ENCODE data around the gene POLRMT. TPM values are rescaled to one million over a fixed set of nuclear protein-coding genes. Genes with fewer than 3 reads are reported as not detected.

The POLRMT gene
- polyA plus RNA-seq, 1 of the 3 experiments (the other 2 are of a cell fraction), result 38.2 TPM

DNA sequence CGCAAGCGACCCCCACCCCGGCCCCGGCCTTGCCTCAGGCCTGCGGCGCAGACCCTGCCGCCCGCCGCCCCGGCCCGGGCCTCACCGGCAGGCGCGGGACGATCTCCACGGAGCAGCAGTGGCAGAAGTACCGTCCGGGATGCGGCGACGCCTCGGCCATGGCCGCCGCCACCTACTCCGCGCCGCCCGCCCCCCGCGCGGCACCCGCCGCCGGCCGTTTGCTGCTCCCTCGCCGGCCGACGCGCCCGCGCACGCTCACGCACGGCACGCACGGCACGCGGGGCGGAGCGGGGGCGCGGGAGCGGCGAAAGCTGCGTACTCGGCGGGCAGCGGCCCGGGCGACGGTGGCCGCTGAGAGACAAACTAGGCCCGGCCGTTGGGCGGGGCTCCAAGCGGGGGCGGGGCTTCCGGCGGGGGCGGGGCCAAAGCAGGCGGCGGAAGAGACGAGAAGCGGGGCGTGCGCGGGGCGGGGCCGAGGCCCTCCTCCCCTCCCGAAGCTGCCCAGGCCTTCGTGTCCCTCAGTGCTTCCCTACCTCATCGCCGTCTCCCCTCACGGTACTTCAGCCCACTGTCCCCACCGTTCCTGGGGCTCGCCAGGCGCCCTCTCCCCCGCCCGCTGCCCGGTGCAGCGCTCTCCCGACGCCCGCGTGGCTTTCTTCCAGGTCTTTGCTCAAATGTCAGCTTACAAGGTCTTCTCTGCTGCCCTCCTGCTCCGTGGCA is 29.8 kb upstream of the POLRMT start, which contains the start of gene RNF126:
TSS of gene RNF126 (minus strand) at position 253 of the 720 bp plus-strand sequence. CDS start at position 160, 93 bp downstream.
- no peaks in the 10 kb centered on the region for H3K9me2 ChIP-seq
- H3K4me3 ChIP-seq (ENCODE audit: low read depth in 2 of 2, low read length in 1 of 2), result peak within 1 kb of the TSS; percentile 86 to 96
- peaks cover 4% of the 10 kb centered on the region for H3F3A ChIP-seq (replicated peaks; ENCODE audit: insufficient read depth)
- H3K4me2 ChIP-seq, result peak within 1 kb of the TSS; percentile 99
- no peaks in the 10 kb centered on the region for H3K9me3 ChIP-seq
- CTCF ChIA-PET, result interaction anchor here (0.7 to 1.9 kb wide), 11 partner anchors 12 to 237 kb away, joined by 3 to 26 read pairs (median 4); partner anchors contain the start of gene PALM
- H3K9ac ChIP-seq, result peak within 1 kb of the TSS; percentile 97
- H3K4me1 ChIP-seq (ENCODE audit: control insufficient read depth in 1 of 2, insufficient read depth in 2 of 2, low read depth in 1 of 2, low read length in 1 of 2), result peaks cover 7 to 32% of the 10 kb centered on the region in 2 experiments; a peak in 2 of 4 replicates
- H3K27ac ChIP-seq (ENCODE audit: low read depth in 2 of 2, low read length in 1 of 2), result peak within 1 kb of the TSS; percentile 72 to 93
- H3K27me3 ChIP-seq (ENCODE audit: insufficient read depth), result no peaks in the 10 kb centered on the region
- peaks cover 0 to 6% of the 10 kb centered on the region in 2 experiments for H3K36me3 ChIP-seq (replicated peaks in 1 of 2; ENCODE audit: control insufficient read depth in 1 of 2, insufficient read depth in 2 of 2, low read length in 1 of 2)
- peak; percentile 53; the same call in 1 of the 2 replicates for TF ChIP-seq GABPA (IDR thresholded peaks at IDR 0.05; ENCODE audit: low read depth)
- no peak for TF ChIP-seq FOSL2 (IDR thresholded peaks at IDR 0.05; ENCODE audit: borderline replicate concordance, low read depth)
- peak; percentile 83 for TF ChIP-seq POLR2AphosphoS5 (IDR thresholded peaks at IDR 0.05; ENCODE audit: low read depth, low read length)
- peak; percentile 26; the same call in 1 of the 2 replicates for TF ChIP-seq MXI1 (IDR thresholded peaks at IDR 0.05; ENCODE audit: low read depth, low read length)
- TF ChIP-seq EZH2phosphoT487 (IDR thresholded peaks at IDR 0.05; ENCODE audit: borderline replicate concordance, low read depth), result no peak
- TF ChIP-seq NRF1 (IDR thresholded peaks at IDR 0.05; ENCODE audit: low read depth, low read length), result peak; percentile 60
- H3K79me2 ChIP-seq (ENCODE audit: insufficient read depth), result peaks cover 51% of the 10 kb centered on the region
- peak within 1 kb of the TSS; percentile 86 for H2AFZ ChIP-seq (ENCODE audit: low read depth)
- 2% methylated on average over 20 of the region's 97 CpGs for WGBS (ENCODE audit: low lambda C conversion rate)
- POLR2A ChIA-PET, result interaction anchor here (0.7 to 1.0 kb wide), 5 partner anchors 16 to 113 kb away, joined by 3 read pairs; no protein-coding TSS in a partner anchor
- H4K20me1 ChIP-seq (ENCODE audit: insufficient read depth), result peaks cover 44% of the 10 kb centered on the region
- DNase-seq, result peak; percentile 97

- ChIA-PET POLR2A (interaction anchor here (1.0 kb wide), 1 partner anchor 15 kb away, joined by 3 read pairs; no protein-coding TSS in a partner anchor), CTCF (interaction anchor here (0.9 to 1.9 kb wide), 7 partner anchors 13 to 77 kb away, joined by 3 to 26 read pairs (median 4); partner anchors contain the start of gene PALM)
- TF ChIP-seq MXI1 (IDR thresholded peaks at IDR 0.05; ENCODE audit: low read depth, low read length) (peak; percentile 71; the same call in 1 of the 2 replicates), ELF1 (IDR thresholded peaks at IDR 0.05) (0 out of 2 replicates have a peak, but pooled peaks have one; percentile 22), MAX (IDR thresholded peaks at IDR 0.05; ENCODE audit: low read depth) (peak; percentile 49), TEAD4 (IDR thresholded peaks at IDR 0.05; ENCODE audit: borderline replicate concordance, insufficient read depth) (no peak), USF2 (IDR thresholded peaks at IDR 0.05; ENCODE audit: borderline replicate concordance, low read depth, low read length) (no peak), SIN3A (IDR thresholded peaks at IDR 0.05; ENCODE audit: borderline replicate concordance, low read depth, low read length) (no peak; the same call in 1 of the 2 replicates)
- H3F3A ChIP-seq (replicated peaks; ENCODE audit: insufficient read depth), result peaks cover 4% of the 10 kb centered on the region
- no peaks in the 10 kb centered on the region for H3K27me3 ChIP-seq (ENCODE audit: insufficient read depth)
- H3K36me3 ChIP-seq (replicated peaks in 1 of 2; ENCODE audit: control insufficient read depth in 1 of 2, insufficient read depth in 2 of 2, low read length in 1 of 2), result peaks cover 0 to 9% of the 10 kb centered on the region in 2 experiments
- H3K9ac ChIP-seq, result peak overlapping the region; percentile 97
- H3K4me3 ChIP-seq (ENCODE audit: low read depth in 2 of 2, low read length in 1 of 2), result peak overlapping the region; percentile 86 to 96
- H3K4me1 ChIP-seq (ENCODE audit: control insufficient read depth in 1 of 2, insufficient read depth in 2 of 2, low read depth in 1 of 2, low read length in 1 of 2), result peaks cover 7 to 32% of the 10 kb centered on the region in 2 experiments; a peak in 2 of 4 replicates
- DNase-seq, result peak; percentile 74
- H3K27ac ChIP-seq (ENCODE audit: low read depth in 2 of 2, low read length in 1 of 2), result peak overlapping the region; percentile 54 to 82
- no peaks in the 10 kb centered on the region for H3K9me2 ChIP-seq
- H3K79me2 ChIP-seq (ENCODE audit: insufficient read depth), result peaks cover 59% of the 10 kb centered on the region
- no peaks in the 10 kb centered on the region for H3K9me3 ChIP-seq
- H3K4me2 ChIP-seq, result peak overlapping the region; percentile 99
- H2AFZ ChIP-seq (ENCODE audit: low read depth), result no peak overlapping the region; the same call in 1 of the 2 replicates
- WGBS (ENCODE audit: low lambda C conversion rate), result 1% methylated on average over 15 of the region's 81 CpGs
- H4K20me1 ChIP-seq (ENCODE audit: insufficient read depth), result peaks cover 51% of the 10 kb centered on the region
Measured at GRCh38 chr19:662207-662961, 29.0 kb upstream of the POLRMT start.

Measured in SK-N-SH (cell line).